ENCODE results near the gene KRTAP10-1. TPM values are rescaled to one million over a fixed set of nuclear protein-coding genes. Genes with fewer than 3 reads are reported as not detected.
"Not testable (repeated sequence)": the region's sequence is repeated elsewhere in the genome, so short reads cannot be mapped to it uniquely, and the experiment has no call there.

The KRTAP10-1 gene
- total RNA-seq, 2 donors from 2014 or later, result not detected

GRCh38 chr21:44550807-44551206, 10.8 kb upstream of the KRTAP10-1 start:
- H3K36me3 ChIP-seq (ENCODE audit: control insufficient read depth, insufficient read depth, low read length), result no peaks in the 10 kb centered on the region
- no peaks in the 10 kb centered on the region for H3K27me3 ChIP-seq (ENCODE audit: control insufficient read depth, insufficient read depth, low read length, poor library complexity, severe bottlenecking)
- no peak for TF ChIP-seq CTCF (conservative IDR thresholded peaks at IDR 0.05)
- no peak for DNase-seq
- H3K9ac ChIP-seq (ENCODE audit: extremely low read depth, low read length, poor library complexity, severe bottlenecking), result no peak overlapping the region
- Mint-ChIP-seq H3K9me3 (peaks cover 9% of the 10 kb centered on the region), H3K4me1 (peaks cover 14% of the 10 kb centered on the region), H3K36me3 (ENCODE audit: low read depth) (no peaks in the 10 kb centered on the region), H3K27me3 (ENCODE audit: insufficient read depth) (peaks cover 1% of the 10 kb centered on the region), H3K4me3 (no peak overlapping the region), H3K27ac (no peak overlapping the region)
- no peaks in the 10 kb centered on the region for H3K9me3 ChIP-seq (ENCODE audit: control insufficient read depth, low read length)
- no peak overlapping the region for H3K27ac ChIP-seq (ENCODE audit: low read depth, low read length)
- no peaks in the 10 kb centered on the region for H3K4me1 ChIP-seq (ENCODE audit: control insufficient read depth, insufficient read depth, low read length)
- H3K4me3 ChIP-seq (ENCODE audit: low read length), result no peak overlapping the region
- WGBS, 2 experiments (ENCODE audit: insufficient coverage in 1 of 2, insufficient read length in 1 of 2), result 73 to 81% methylated on average over 7 to 10 of the region's 10 CpGs

DNA sequence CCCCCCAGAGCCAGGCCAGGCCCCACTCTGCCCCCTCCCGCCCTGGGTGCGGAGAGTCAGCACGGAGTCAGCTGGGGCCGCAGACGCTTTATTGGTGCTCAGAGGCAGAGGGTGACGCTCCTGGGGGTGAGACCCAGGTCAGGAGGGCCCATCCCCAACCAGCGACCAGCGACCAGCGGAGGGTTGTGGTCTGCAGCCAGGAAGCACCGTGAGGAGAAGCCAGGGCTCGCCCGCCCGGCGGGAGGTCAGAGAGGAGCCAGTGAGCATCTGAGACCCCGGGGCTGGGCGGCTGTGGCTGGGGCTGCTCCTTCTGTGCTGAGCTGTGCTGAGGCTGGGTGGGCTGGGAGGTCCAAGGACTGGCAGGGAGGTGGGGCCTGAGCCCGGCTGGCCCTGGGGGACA, 10.3 kb upstream of the KRTAP10-1 start:
- WGBS, 2 experiments (ENCODE audit: insufficient coverage in 1 of 2, insufficient read length in 1 of 2), result 87 to 100% methylated on average over 1 to 17 of the region's 17 CpGs
- H3K36me3 Mint-ChIP-seq (ENCODE audit: low read depth); H3K9ac ChIP-seq (ENCODE audit: extremely low read depth, low read length, poor library complexity, severe bottlenecking); H3K27me3 ChIP-seq (ENCODE audit: control insufficient read depth, insufficient read depth, low read length, poor library complexity, severe bottlenecking); H3K4me3 ChIP-seq (ENCODE audit: low read length); H3K27ac ChIP-seq (ENCODE audit: low read depth, low read length); H3K36me3 ChIP-seq (ENCODE audit: control insufficient read depth, insufficient read depth, low read length); H3K27ac Mint-ChIP-seq; H3K27me3 Mint-ChIP-seq (ENCODE audit: insufficient read depth); H3K4me1 ChIP-seq (ENCODE audit: control insufficient read depth, insufficient read depth, low read length); H3K9me3 ChIP-seq (ENCODE audit: control insufficient read depth, low read length); H3K4me3 Mint-ChIP-seq: not testable (repeated sequence)
- peaks cover 14% of the 10 kb centered on the region for H3K4me1 Mint-ChIP-seq
- peaks cover 14% of the 10 kb centered on the region for H3K9me3 Mint-ChIP-seq
- DNase-seq, result peak; percentile 61

GRCh38 chr21:44549525-44550211, 9.7 kb upstream of the KRTAP10-1 start:
- peak; percentile 62 for DNase-seq
- WGBS, 2 experiments (ENCODE audit: insufficient coverage in 1 of 2, insufficient read length in 1 of 2), result 84 to 86% methylated on average over 13 to 25 of the region's 25 CpGs

More at GRCh38 chr21:44549525-44550211, 9.7 kb upstream of the KRTAP10-1 start:
- no peaks in the 10 kb centered on the region for H3K4me1 ChIP-seq (ENCODE audit: control insufficient read depth, insufficient read depth, low read length)
- H3K36me3 Mint-ChIP-seq (ENCODE audit: low read depth), result no peaks in the 10 kb centered on the region
- H3K9me3 ChIP-seq (ENCODE audit: control insufficient read depth, low read length), result no peaks in the 10 kb centered on the region
- H3K36me3 ChIP-seq (ENCODE audit: control insufficient read depth, insufficient read depth, low read length), result no peaks in the 10 kb centered on the region
- H3K27me3 Mint-ChIP-seq (ENCODE audit: insufficient read depth), result peaks cover 1% of the 10 kb centered on the region
- H3K9me3 Mint-ChIP-seq, result peaks cover 14% of the 10 kb centered on the region
- no peaks in the 10 kb centered on the region for H3K27me3 ChIP-seq (ENCODE audit: control insufficient read depth, insufficient read depth, low read length, poor library complexity, severe bottlenecking)
- TF ChIP-seq CTCF (conservative IDR thresholded peaks at IDR 0.05), result no peak
- H3K4me3 Mint-ChIP-seq, result no peak overlapping the region
- peak overlapping the region; percentile 83 for H3K27ac ChIP-seq (ENCODE audit: low read depth, low read length)
- no peak overlapping the region for H3K4me3 ChIP-seq (ENCODE audit: low read length)
- peaks cover 14% of the 10 kb centered on the region for H3K4me1 Mint-ChIP-seq
- no peak overlapping the region for H3K27ac Mint-ChIP-seq
- no peak overlapping the region for H3K9ac ChIP-seq (ENCODE audit: extremely low read depth, low read length, poor library complexity, severe bottlenecking)

Data from endodermal cell (in vitro differentiated cells).